Lung (tissue), 12 donors: ENCODE results near the gene PSMD13. TPM values are rescaled to one million over a fixed set of nuclear protein-coding genes. Genes with fewer than 3 reads are reported as not detected.
"Not testable (repeated sequence)": the region's sequence is repeated elsewhere in the genome, so short reads cannot be mapped to it uniquely, and the experiment has no call there.

Source experiments
- ATAC-seq: fragments of 200-7000 bp; cut with Tn5 transposase; one replicate; pipeline ENCODE4 v1.9.1; 2020; ENCODE audit warnings: moderate number of reproducible peaks; ENCODE audit not compliant: insufficient read depth, low FRiP score
- DNase-seq, 3 donors: peaks; one replicate each; pipeline ENCODE4 v3.0.0-alpha.2; 2013 to 2017
- H3K27ac ChIP-seq, 2 donors: one replicate each; pipeline ENCODE4 v1.5.1; 2013; ENCODE audit warnings: mild to moderate bottlenecking in 2 of 2, moderate library complexity in 2 of 2, control low read depth in 1 of 2, inconsistent platforms in 1 of 2, low read depth in 1 of 2, low read length in 1 of 2
- H3K27me3 ChIP-seq, 3 donors: one replicate each; pipeline ENCODE4 v1.5.1; 2013; ENCODE audit warnings: low read length in 2 of 3; ENCODE audit not compliant: control insufficient read depth in 3 of 3, insufficient read depth in 3 of 3
- H3K36me3 ChIP-seq, 4 donors: one replicate each; pipeline ENCODE4 v1.5.1; 2013; ENCODE audit warnings: low read length in 4 of 4, mild to moderate bottlenecking in 1 of 4, moderate library complexity in 1 of 4; ENCODE audit not compliant: control insufficient read depth in 4 of 4, insufficient read depth in 4 of 4
- H3K4me1 ChIP-seq, 5 donors: one replicate each; pipeline ENCODE4 v1.5.1; 2013; ENCODE audit warnings: low read length in 5 of 5, mild to moderate bottlenecking in 2 of 5, moderate library complexity in 1 of 5; ENCODE audit not compliant: control insufficient read depth in 5 of 5, insufficient read depth in 5 of 5
- H3K4me3 ChIP-seq: one replicate; pipeline ENCODE4 v1.5.1; 2013; ENCODE audit warnings: mild to moderate bottlenecking, control low read depth, moderate library complexity
- H3K9ac ChIP-seq, 2 donors: one replicate each; pipeline ENCODE4 v1.5.1; 2013; ENCODE audit warnings: low read length in 2 of 2, control low read depth in 1 of 2; ENCODE audit not compliant: insufficient read depth in 1 of 2
- H3K9me3 ChIP-seq, 4 donors: one replicate each; pipeline ENCODE4 v1.5.1; 2013; ENCODE audit warnings: low read length in 3 of 4, mild to moderate bottlenecking in 1 of 4, moderate library complexity in 1 of 4; ENCODE audit not compliant: control insufficient read depth in 4 of 4, insufficient read depth in 3 of 4
- CTCF ChIP-seq: IDR thresholded peaks from 2 replicates; pipeline ENCODE4 v1.5.1; 2012; ENCODE audit warnings: mild to moderate bottlenecking; ENCODE audit errors: control extremely low read depth, extremely low read depth
- WGBS, 2 donors: extraction: QIAGEN DNeasy Blood & Tissue Kit; methylation state at CpG; one replicate each; pipeline ENCODE4 v1.1.7; 2013; 5-methylcytosine and 5-hydroxymethylcytosine counted together
- polyA plus RNA-seq, 2 donors: library from polyadenylated mRNA; stranded (reverse); fragments of 200-250 nt; gene quantifications; one replicate each; pipeline ENCODE4 v1.2.1, GENCODE V29; 2013
- total RNA-seq, 2 donors: library from RNA; depleted of rRNA in 1 of 2; stranded (reverse); fragments of >200 nt in 1 of 2; gene quantifications; one replicate each; pipeline ENCODE4 v1.2.1, GENCODE V29; 2014 to 2021
- donor health status: control.
- donor health status: control.
- donor health status: Bipolar disorder and iron deficiency.
- donor health status: healthy.
- donor health status: DM: yes; HTN: yes; CAD: no.

Gene PSMD13
- total and polyA plus RNA-seq, 4 donors, result 75.2 to 184 (median 145) TPM

GRCh38 chr11:285021-285893 lies 48.5 kb downstream of the PSMD13 start:
- 87 to 92% methylated on average over 25 to 29 of the region's 29 CpGs for WGBS, 2 donors
- DNase-seq (no peak), ATAC-seq (no peak)
- H3K9ac ChIP-seq, result no peak overlapping the region
- no peaks in the 10 kb centered on the region for H3K9me3 ChIP-seq
- no peak overlapping the region for H3K4me3 ChIP-seq
- H3K36me3 ChIP-seq, result no peaks in the 10 kb centered on the region
- no peak overlapping the region for H3K27ac ChIP-seq
- TF ChIP-seq CTCF, result no peak
- peaks cover 0 to 14% (median 0%) of the 10 kb centered on the region in 5 donors for H3K4me1 ChIP-seq
- peaks cover 0 to 51% (median 39%) of the 10 kb centered on the region in 3 donors for H3K27me3 ChIP-seq

- TF ChIP-seq CTCF, result no peak
- DNase-seq (no peak), ATAC-seq (no peak)
- H3K9ac ChIP-seq, result no peak overlapping the region
- WGBS, 2 donors, result 87 to 98% methylated on average over 8 of the region's 8 CpGs
- H3K4me3 ChIP-seq, result no peak overlapping the region
- H3K4me1 ChIP-seq, result peaks cover 0 to 13% (median 0%) of the 10 kb centered on the region in 5 donors
- H3K27me3 ChIP-seq, result peaks cover 0 to 47% (median 36%) of the 10 kb centered on the region in 3 donors
- H3K9me3 ChIP-seq, result no peaks in the 10 kb centered on the region
- H3K27ac ChIP-seq, result no peak overlapping the region
- peaks cover 0 to 2% (median 0%) of the 10 kb centered on the region in 4 donors for H3K36me3 ChIP-seq
Measured at GRCh38 chr11:285894-286220, 49.1 kb downstream of the PSMD13 start.

- H3K27me3 ChIP-seq, result peaks cover 0 to 34% (median 23%) of the 10 kb centered on the region in 3 donors
- H3K9me3 ChIP-seq, H3K4me3 ChIP-seq, ATAC-seq, H3K9ac ChIP-seq, DNase-seq, H3K36me3 ChIP-seq, H3K27ac ChIP-seq: not testable (repeated sequence)
- WGBS, 2 donors, result 71% methylated on average over 23 to 27 of the region's 27 CpGs
- H3K4me1 ChIP-seq, result peaks cover 0 to 12% (median 0%) of the 10 kb centered on the region in 5 donors
Measured at GRCh38 chr11:286977-287820, 50.4 kb downstream of the PSMD13 start.
